ENCODE results near the gene ASH1L. TPM values are rescaled to one million over a fixed set of nuclear protein-coding genes. Genes with fewer than 3 reads are reported as not detected.

ASH1L gene
- total RNA-seq, 1 donor from 2014 or later, result 43.0 TPM

DNA sequence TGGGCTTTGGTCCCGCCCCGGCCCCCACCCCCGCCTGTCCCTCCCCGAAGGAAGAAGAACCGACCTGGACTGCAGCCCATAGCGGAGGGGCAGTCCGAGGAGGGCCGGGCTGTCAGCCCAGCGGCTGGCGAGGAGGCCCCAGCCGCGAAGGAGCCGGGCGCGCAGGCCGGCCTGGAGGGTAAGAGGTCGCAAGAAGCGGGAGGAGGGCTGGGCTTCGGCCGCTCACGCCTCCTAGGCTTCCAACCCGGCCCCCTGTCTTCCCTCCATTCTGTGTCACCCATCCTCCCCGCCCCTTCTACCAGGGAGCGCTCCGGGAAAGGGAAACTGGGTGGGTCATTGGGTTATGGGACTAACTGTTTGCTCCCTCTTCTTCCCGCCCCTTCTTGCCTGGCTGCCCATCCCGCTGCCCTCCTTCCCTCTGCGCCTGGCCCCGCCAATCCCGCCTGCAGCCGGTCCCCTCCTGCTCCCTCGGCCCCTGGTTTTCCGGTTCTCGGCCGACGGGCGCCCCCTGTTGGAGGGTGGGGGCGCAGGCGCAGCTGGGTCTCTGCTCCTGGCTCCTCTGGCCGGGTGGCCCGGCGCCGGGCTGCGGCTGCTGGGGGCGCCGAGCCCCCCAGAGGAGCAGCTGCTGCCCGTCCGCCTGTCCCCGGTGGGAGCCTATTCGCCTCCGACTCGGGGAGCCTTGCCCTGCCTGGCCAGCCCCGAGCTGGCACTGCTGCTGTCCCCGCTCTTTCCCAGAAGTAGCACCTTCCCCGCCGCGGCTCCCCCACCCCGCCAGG is 239.5 kb downstream of the ASH1L start:
- Mint-ChIP-seq H3K9me3 (ENCODE audit: unreplicated experiment) (peaks cover 29% of the 10 kb centered on the region), H3K27ac (ENCODE audit: unreplicated experiment) (peak overlapping the region; percentile 62), H3K36me3 (ENCODE audit: unreplicated experiment) (no peaks in the 10 kb centered on the region), H3K27me3 (ENCODE audit: unreplicated experiment) (peaks cover 31% of the 10 kb centered on the region), H3K4me3 (ENCODE audit: unreplicated experiment) (peak overlapping the region; percentile 82), H3K4me1 (ENCODE audit: low read depth, unreplicated experiment) (peaks cover 18% of the 10 kb centered on the region)
- TF ChIP-seq, protein P1, sequence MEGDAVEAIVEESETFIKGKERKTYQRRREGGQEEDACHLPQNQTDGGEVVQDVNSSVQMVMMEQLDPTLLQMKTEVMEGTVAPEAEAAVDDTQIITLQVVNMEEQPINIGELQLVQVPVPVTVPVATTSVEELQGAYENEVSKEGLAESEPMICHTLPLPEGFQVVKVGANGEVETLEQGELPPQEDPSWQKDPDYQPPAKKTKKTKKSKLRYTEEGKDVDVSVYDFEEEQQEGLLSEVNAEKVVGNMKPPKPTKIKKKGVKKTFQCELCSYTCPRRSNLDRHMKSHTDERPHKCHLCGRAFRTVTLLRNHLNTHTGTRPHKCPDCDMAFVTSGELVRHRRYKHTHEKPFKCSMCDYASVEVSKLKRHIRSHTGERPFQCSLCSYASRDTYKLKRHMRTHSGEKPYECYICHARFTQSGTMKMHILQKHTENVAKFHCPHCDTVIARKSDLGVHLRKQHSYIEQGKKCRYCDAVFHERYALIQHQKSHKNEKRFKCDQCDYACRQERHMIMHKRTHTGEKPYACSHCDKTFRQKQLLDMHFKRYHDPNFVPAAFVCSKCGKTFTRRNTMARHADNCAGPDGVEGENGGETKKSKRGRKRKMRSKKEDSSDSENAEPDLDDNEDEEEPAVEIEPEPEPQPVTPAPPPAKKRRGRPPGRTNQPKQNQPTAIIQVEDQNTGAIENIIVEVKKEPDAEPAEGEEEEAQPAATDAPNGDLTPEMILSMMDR (IDR thresholded peaks at IDR 0.05; ENCODE audit: partially characterized antibody, unreplicated experiment), result peak; percentile 99
- peak; percentile 96 for DNase-seq

DNA sequence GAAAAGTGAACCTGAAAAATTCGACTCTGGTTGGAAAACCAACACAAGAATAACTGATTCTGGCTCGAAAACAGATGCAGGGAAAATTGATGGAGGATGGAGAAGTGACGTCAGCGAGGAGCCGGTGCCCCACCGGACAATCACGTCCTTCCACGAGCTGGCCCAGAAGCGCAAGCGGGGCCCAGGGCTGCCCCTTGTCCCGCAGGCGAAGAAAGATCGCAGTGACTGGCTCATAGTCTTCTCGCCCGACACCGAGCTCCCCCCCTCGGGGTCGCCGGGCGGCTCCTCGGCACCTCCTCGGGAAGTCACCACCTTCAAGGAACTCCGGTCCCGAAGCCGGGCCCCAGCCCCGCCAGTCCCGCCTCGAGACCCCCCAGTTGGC is 240.0 kb downstream of the ASH1L start:
- Mint-ChIP-seq H3K36me3 (ENCODE audit: unreplicated experiment) (no peaks in the 10 kb centered on the region), H3K4me3 (ENCODE audit: unreplicated experiment) (peak overlapping the region; percentile 97), H3K4me1 (ENCODE audit: low read depth, unreplicated experiment) (peaks cover 18% of the 10 kb centered on the region), H3K9me3 (ENCODE audit: unreplicated experiment) (peaks cover 30% of the 10 kb centered on the region), H3K27me3 (ENCODE audit: unreplicated experiment) (peaks cover 33% of the 10 kb centered on the region), H3K27ac (ENCODE audit: unreplicated experiment) (peak overlapping the region; percentile 100)
- DNase-seq, result peak; percentile 51
- TF ChIP-seq, protein P1 (IDR thresholded peaks at IDR 0.05; ENCODE audit: partially characterized antibody, unreplicated experiment), result no peak

DNA sequence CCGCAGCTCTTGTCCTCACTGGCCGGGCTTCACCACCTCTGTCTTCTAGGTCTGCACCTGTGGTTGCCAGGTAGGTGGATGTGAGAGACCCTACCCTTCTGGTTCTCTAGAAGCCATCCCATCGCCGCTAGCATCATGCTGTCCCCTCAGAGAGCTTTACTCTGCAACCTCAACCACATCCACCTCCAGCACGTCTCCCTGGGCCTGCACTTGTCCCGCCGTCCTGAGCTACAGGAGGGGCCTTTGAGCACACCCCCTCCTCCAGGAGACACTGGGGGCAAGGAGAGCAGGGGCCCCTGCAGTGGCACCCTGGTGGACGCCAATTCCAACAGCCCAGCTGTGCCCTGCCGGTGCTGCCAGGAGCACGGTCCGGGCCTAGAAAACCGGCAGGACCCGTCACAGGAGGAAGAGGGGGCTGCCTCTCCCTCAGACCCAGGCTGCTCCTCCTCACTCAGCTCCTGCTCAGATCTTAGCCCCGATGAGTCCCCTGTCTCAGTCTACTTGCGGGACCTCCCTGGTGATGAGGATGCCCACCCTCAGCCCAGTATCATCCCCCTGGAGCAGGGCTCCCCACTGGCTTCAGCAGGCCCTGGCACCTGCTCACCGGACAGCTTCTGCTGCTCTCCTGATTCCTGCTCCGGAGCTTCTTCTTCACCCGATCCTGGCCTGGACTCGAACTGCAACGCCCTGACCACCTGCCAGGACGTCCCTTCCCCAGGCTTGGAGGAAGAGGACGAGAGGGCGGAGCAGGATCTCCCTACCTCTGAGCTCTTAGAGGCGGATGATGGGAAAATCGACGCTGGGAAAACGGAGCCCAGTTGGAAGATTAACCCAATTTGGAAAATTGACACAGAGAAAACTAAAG is 240.7 kb downstream of the ASH1L start:
- Mint-ChIP-seq H3K9me3 (ENCODE audit: unreplicated experiment) (peaks cover 28% of the 10 kb centered on the region), H3K27me3 (ENCODE audit: unreplicated experiment) (peaks cover 33% of the 10 kb centered on the region), H3K4me3 (ENCODE audit: unreplicated experiment) (peak overlapping the region; percentile 97), H3K36me3 (ENCODE audit: unreplicated experiment) (no peaks in the 10 kb centered on the region), H3K27ac (ENCODE audit: unreplicated experiment) (peak overlapping the region; percentile 100), H3K4me1 (ENCODE audit: low read depth, unreplicated experiment) (peaks cover 18% of the 10 kb centered on the region)
- no peak for DNase-seq
- TF ChIP-seq, protein P1 (IDR thresholded peaks at IDR 0.05; ENCODE audit: partially characterized antibody, unreplicated experiment), result no peak

DNA sequence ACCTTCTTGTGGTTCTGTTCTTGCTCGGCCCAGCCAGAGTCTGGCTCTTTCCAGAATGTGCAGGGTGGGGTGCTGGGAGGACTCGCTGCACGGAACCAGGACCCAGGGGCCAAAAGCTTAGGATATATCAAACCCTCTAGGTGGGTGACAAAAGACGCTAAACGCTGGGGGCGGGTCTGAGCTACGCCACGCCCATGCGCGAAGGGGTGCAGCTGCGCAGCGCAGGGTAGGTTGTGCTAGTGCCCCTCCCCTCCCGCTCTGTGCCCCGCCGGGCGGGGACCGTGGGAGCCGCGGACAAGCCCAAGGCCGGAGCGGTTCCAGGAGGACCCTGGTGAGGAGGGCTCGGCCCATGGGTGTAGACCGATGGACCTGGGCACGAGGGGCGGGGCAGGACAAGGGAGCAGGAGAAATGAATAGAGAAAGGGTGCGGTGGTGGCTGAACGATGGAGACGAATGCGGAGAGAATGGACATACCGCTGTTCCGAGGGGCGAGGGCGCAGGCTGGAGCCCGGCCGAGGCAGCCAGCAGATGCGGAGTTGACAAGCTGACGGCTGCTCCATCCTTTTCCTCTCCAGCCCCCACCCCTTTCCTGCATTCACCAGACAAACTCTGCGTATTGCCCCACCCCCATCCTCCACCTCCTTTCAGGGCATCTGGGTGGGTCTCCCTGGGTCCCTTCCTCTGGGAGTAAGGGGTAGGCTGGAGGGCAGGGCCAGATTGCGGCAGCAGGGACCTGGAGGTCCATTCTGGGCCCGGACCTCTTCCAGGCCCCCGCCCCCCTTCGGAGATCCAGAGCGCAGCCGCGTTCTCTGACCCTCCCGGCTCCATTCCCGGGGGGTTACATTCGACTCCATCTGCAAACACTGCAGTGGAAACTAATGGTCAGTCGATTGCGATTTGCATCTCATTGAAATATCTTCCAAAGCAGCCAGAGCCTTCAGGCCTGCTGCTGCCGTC is 241.7 kb downstream of the ASH1L start, which contains the start of gene RUSC1:
Gene RUSC1, plus strand, starts transcription at position 234 of the 957 bp plus-strand sequence. CDS start 880 bp downstream, outside the sequence.
- peak within 1 kb of the TSS; percentile 100 for H3K27ac Mint-ChIP-seq (ENCODE audit: unreplicated experiment)
- peaks cover 25% of the 10 kb centered on the region for H3K9me3 Mint-ChIP-seq (ENCODE audit: unreplicated experiment)
- TF ChIP-seq, protein P1 (IDR thresholded peaks at IDR 0.05; ENCODE audit: partially characterized antibody, unreplicated experiment), result no peak
- H3K36me3 Mint-ChIP-seq (ENCODE audit: unreplicated experiment), result no peaks in the 10 kb centered on the region
- peaks cover 30% of the 10 kb centered on the region for H3K27me3 Mint-ChIP-seq (ENCODE audit: unreplicated experiment)
- peak within 1 kb of the TSS; percentile 97 for H3K4me3 Mint-ChIP-seq (ENCODE audit: unreplicated experiment)
- DNase-seq, result peak; percentile 96
- H3K4me1 Mint-ChIP-seq (ENCODE audit: low read depth, unreplicated experiment), result peaks cover 15% of the 10 kb centered on the region

Data from glutamatergic neuron (in vitro differentiated cells).